ENCODE results near the gene XAGE1B.
"Not testable (repeated sequence)": the region's sequence is repeated elsewhere in the genome, so short reads cannot be mapped to it uniquely, and the experiment has no call there.

The XAGE1B gene

GRCh38 chrX:52516987-52517325 is at the start of gene XAGE1B:
XAGE1B (minus strand) TSS chrX:52517063; CDS start chrX:52515527, 1,536 bp downstream.
- not testable (repeated sequence) for DNase-seq

GRCh38 chrX:52563105-52563504 is 46.2 kb upstream of the XAGE1B start:
- DNase-seq, result no peak

GRCh38 chrX:52558140-52558539 is 41.3 kb upstream of the XAGE1B start:
- no peak for DNase-seq

- DNase-seq, result no peak
Measured at GRCh38 chrX:52556741-52557140, 39.9 kb upstream of the XAGE1B start.

- DNase-seq, result no peak
Measured at GRCh38 chrX:52553995-52554642, 37.3 kb upstream of the XAGE1B start.

GRCh38 chrX:52548769-52549168 is 31.9 kb upstream of the XAGE1B start:
- DNase-seq, result not testable (repeated sequence)

GRCh38 chrX:52544147-52544840 is 27.4 kb upstream of the XAGE1B start:
- no peak for DNase-seq

GRCh38 chrX:52542311-52542710 is 25.4 kb upstream of the XAGE1B start:
- no peak for DNase-seq

GRCh38 chrX:52541051-52541450 is 24.2 kb upstream of the XAGE1B start:
- not testable (repeated sequence) for DNase-seq

- DNase-seq, result not testable (repeated sequence)
Measured at GRCh38 chrX:52516110-52516986, 515 bp downstream of the XAGE1B start.

- not testable (repeated sequence) for DNase-seq
Measured at GRCh38 chrX:52511126-52511525, 5.7 kb downstream of the XAGE1B start.

- DNase-seq, result no peak
Measured at GRCh38 chrX:52509916-52510315, 6.9 kb downstream of the XAGE1B start.

GRCh38 chrX:52507331-52507730 is 9.5 kb downstream of the XAGE1B start:
- no peak for DNase-seq

- DNase-seq, result no peak
Measured at GRCh38 chrX:52504551-52504950, 12.3 kb downstream of the XAGE1B start.

- DNase-seq, result not testable (repeated sequence)
Measured at GRCh38 chrX:52501362-52501761, 15.5 kb downstream of the XAGE1B start.

- not testable (repeated sequence) for DNase-seq
Measured at GRCh38 chrX:52496419-52496772, 20.5 kb downstream of the XAGE1B start.

GRCh38 chrX:52495545-52496418 is 21.1 kb downstream of the XAGE1B start, which contains the start of gene XAGE1A:
XAGE1A (plus strand) TSS chrX:52495808; CDS start chrX:52497362, 1,554 bp downstream.
- DNase-seq, result not testable (repeated sequence)

GRCh38 chrX:52471301-52471700 is 45.6 kb downstream of the XAGE1B start:
- not testable (repeated sequence) for DNase-seq
